ENCODE measurements around the gene SPINK2.

The SPINK2 gene, protein sequence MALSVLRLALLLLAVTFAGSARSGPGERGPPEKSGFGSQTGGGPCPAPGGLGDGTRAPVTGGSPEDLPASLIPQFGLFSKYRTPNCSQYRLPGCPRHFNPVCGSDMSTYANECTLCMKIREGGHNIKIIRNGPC

DNA sequence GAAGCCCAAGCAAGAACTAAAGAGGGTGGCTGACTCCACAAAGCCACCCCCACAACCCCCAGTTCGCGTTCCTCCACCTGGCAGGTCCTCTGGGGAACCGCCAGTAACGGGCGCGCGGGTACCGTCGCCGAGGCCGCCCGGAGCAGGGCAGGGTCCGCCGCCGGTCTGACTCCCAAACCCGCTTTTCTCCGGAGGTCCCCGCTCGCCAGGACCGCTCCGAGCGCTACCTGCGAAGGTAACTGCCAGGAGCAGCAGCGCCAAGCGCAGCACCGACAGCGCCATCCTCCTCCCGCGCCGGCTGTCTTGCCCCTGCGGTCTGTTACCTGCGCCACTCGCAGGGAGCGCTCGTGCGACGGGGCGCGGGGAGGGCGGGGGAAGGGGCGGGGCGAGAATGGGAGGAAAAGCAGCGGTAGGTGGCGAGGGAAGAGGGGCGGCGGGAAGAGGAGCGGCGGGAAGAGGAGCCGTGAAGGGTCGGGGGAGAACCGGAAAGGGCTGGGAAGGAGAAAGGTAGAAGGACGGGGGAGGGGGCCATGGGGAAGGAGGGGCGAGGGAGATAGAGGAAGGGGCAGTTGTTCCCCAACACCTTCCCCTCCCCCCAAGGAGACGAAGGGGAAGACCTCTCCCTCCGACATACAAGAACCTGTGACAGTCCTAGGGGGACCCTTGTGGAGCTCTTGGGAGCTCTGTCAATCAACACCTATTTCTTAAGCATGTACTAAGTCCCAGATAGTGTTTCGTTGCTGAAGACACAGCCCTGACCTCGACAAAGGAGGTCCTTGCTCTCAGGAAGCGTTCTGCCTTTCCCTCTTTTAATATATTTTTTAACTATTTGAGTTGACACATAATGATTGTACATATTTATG lies at the start of gene SPINK2:
TSS of gene SPINK2 (minus strand) at position 321 of the 863 bp plus-strand sequence. CDS start at position 282, 39 bp downstream.
- peak; percentile 66 to 68 for DNase-seq

GRCh38 chr4:56870946-56871345 lies 49.4 kb upstream of the SPINK2 start:
- no peak for DNase-seq

- no peak for DNase-seq
These were observed 42.1 kb upstream of the SPINK2 start for GRCh38 chr4:56863441-56864139.

DNA sequence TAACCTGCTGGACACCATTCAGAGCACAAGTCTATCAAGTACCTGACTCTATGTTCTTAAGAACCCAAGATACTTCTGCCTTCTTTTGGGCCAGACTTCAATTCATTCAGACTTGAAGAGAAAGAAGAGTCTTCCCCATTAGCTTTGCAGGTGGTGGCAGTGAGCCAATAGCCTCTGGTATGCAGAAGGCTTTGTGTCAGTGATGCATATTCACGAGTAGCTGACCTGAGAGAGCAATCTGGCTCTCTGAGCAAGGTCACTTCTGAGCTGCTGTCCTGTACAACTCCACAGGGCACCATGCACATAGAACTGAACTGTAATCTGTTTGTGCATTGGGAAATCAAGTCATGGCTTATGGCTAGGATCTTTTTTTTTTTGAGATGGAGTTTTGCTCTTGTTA lies 39.9 kb upstream of the SPINK2 start:
- DNase-seq: no peak

DNA sequence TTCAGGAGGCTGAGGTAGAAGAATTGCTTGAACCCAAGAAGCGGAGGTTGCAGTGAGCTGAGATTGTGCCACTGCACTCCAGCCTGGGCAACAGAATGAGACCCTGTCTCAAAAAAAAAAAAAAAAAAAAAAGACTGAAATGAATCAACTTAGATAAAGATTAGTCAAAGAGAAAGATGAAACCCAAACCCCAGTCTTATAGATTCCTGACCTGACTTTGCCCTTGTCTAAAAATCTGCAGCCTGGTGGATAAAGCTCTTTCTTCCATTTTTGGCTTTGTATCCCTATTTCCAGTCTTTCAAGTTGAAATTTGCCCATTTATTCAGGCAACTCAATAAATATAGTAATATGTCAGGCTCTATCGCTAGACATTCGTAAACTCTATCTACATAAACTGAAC lies 39.3 kb upstream of the SPINK2 start:
- DNase-seq: no peak

DNA sequence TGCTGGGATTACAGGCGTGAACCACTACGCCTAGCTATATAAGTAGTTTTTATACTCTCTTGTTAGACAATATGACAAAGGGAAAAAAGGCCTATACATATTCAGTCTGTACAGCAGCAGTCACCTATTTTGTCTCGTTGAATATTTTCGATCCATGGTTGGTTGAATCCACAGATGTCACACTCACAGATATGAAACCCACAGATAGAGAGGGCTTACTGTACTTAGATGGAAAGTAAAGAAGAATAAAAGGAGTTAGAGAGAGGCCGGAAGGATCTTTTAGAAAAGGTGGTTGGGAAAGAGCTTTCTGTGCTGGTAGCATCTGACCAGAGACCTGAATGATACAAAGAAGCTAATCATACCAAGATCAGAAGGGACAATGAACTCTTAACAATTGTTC lies 38.3 kb upstream of the SPINK2 start:
- no peak for DNase-seq

DNA sequence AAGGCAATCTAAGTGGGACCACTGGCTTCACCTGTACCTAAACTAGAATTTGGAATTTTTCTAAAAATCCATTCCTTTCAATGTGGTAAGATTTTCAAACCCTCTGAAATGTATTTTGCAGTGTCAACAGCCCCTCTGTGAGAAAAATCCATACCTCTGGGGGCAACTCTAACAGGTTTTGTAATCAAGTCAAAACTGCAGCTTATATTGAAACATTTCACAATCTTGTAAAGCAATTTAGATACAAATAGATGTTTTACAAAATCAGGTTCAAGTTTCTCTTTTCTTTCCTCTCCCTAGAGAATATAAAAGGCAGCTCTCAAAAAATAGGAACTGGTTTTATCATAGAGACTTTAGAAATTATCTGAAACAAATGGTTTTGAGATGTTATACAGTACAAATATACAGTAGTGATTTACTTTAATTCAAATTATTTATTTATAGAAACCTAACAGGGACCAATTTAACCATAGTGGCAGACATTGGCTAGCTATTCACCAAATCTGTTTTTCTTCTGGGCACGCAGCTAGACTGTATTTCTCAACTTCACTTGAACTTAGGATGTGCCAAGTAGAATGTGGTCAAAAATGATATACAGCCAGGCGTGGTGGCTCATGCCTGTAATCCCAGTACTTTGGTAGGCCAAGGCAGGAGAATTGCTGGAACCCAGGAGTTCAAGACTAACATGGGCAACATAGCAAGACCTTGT lies 36.3 kb upstream of the SPINK2 start:
- DNase-seq: no peak

- no peak for DNase-seq
These were observed 35.2 kb upstream of the SPINK2 start for GRCh38 chr4:56856656-56857055.

DNA sequence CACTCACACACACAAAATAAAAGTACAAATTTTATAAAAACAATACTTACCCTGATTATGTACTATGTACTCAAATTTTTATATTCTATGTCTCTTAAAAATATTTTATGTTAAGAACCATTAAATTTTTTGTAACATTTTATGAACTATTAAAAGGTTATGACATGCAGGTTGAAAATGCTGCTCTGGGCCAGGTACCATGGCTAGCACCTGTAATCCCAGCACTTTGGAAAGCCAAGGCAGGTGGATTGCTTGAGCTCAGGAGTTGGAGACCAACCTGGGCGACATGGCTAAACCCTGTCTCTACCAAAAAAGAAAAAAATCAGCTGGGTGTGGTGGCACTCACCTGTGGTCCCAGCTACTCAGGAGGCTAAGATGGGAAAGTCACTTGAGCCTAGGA lies 29.4 kb upstream of the SPINK2 start:
- DNase-seq: no peak

DNA sequence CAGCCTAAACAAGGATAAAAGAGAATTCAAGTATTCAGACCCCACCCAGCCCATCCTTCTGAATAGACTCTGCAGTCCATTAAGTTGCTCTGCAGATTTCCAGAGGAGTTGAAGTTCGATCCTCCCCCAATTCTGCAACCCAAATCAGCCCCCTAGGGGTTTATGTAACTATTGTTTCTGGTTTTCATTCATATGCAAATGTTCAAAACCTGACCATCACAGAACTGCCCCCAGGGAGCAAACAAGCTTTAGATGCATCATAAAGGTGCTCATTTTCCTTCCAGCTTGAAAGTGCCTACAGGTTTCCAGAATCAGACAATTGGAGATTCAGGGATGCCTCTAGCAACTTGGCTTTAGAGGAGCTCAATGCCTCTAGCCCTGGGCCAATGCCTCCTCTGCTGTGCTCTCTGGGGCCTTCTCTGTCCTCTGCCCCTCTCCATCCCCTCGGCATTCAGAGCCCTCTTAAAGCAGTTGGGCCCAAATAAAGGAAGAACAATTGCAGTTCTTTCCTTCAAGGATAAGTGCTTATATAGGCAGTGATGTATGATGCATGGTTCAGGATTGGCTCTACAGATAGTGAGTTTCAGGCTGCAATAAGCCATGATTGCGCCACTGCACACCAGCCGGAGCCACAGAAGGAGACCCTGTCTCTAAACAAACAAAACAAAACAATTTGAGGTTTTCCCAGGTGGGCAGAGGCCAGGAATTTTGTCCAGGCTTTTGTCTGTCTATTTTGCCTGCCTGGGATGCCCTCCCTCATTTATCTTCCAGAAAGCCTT lies 23.5 kb upstream of the SPINK2 start:
- no peak for DNase-seq

- DNase-seq: no peak
These were observed 22.0 kb upstream of the SPINK2 start for GRCh38 chr4:56843421-56843899.

GRCh38 chr4:56840559-56840958 lies 19.1 kb upstream of the SPINK2 start:
- DNase-seq: no peak

DNA sequence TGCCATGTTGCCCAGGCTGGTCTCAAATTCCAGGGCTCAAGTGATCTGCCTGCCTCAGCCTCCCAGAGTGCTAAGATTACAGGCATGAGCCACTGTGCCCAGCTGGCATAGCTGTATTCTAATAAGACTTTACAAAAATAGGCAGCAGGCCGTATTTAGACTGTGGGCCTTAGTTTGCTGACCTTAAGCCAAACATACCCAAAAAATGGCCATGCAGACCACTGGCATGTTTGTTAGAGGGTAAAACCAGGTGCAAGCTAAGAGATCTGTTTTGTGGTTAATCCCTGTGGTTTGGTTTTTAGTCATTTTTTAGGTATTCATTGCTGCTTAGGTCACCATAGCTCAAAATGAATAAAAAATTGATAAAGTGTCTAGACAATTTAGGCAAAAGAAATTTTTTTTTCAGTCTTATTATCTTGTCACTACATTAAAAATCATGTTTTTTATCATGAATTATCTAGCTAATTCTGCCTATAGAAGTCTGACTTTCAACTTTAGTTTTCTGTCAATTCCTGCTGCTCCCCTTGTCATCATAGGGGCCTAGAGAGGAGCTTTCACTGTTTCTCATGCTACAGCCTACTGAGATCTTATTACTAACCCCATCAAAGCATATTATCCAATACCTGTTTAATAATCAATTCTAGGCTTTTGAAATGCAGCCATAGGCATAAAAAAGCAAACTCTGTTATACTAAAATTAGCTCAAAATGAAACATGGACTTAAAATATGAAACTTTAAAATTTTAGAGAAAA lies 7.5 kb upstream of the SPINK2 start:
- no peak for DNase-seq

DNA sequence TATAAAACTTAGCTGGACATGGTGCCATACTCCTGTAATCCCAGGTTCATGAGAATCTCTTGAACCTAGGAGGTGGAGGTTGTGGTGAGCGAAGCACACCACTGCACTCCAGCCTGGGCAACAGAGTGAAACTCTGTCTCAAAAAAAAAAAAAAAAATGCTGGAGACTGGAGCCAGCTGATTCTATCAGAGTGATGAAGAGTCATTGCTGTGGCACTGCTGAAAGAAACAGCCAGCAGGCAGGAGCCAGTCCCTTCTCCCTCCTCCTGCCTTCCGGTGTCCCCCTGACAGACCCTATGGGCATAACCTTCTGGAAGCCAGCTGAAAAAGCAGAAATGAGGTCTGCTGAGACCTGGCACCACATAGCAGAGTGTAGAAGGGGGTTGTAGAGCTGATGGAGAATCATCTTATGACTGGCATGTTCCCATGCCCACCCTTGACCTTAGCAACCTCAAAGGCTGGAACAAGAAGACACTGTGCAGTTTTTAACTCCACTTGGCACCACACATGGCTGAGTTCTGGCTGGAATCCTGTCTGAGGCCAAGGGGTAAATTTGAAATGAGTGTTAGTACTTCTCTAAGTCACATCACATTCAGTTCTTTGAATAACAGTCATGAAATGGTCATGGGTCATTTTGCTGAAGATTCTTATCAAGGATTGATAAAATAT lies 2.6 kb upstream of the SPINK2 start:
- no peak for DNase-seq

GRCh38 chr4:56818797-56819196 lies 2.7 kb downstream of the SPINK2 start:
- no peak for DNase-seq

- DNase-seq: peak; percentile 3 to 9
These were observed 3.5 kb downstream of the SPINK2 start for GRCh38 chr4:56817840-56818491.

- no peak for DNase-seq
These were observed 14.8 kb downstream of the SPINK2 start for GRCh38 chr4:56806666-56807065.

GRCh38 chr4:56804551-56804950 lies 16.9 kb downstream of the SPINK2 start:
- DNase-seq: no peak

- DNase-seq: no peak
These were observed 18.0 kb downstream of the SPINK2 start for GRCh38 chr4:56803471-56803870.
